ENCODE data around the gene NHLRC3.

Gene NHLRC3

DNA sequence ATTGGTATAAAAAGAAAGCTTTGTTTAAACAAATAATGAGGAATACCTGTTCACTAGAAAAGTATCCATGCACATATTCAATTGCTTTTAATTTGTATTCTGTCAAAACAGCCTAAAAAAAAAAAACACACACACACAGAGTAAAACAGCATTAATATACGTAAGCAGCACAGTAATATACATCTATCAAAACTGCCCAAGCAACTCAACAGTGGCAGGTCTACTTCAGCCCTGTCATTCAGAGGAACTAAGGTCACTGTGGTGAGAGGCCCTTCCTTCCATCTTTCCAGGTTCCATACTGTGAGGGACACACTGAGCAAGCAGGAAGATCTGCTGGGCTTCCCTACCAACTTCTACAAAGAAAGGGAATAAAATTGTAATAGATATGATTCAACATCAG lies 4.2 kb upstream of the NHLRC3 start:
- H3K4me3 ChIP-seq (ENCODE audit: low read length) = no peak overlapping the region
- no peak for DNase-seq (ENCODE audit: low read depth)
- TF ChIP-seq CTCF (IDR thresholded peaks at IDR 0.05; ENCODE audit: insufficient read depth, low read depth, low read length, missing control alignments) = no peak

DNA sequence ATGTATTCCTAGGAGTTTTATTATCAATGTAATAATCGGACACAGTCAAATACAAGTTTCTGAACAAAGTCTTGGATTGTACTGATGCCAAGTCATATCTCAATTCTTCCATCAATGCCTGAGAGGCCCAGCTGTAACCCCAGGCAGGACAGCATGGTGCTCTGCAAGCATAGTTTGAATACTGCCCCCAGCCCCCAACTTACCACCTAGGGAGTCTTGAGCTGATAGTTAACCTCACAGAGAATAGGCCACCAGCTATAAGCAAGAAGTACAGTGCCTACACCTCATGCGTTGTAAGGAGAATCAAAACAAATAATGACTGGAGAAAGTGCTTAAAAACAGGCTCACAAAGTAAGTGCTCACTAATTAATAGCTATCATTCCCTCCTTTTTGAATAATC lies 3.1 kb upstream of the NHLRC3 start:
- DNase-seq (ENCODE audit: low read depth) = no peak
- no peak for TF ChIP-seq CTCF (IDR thresholded peaks at IDR 0.05; ENCODE audit: insufficient read depth, low read depth, low read length, missing control alignments)
- peak overlapping the region; percentile 95 for H3K4me3 ChIP-seq (ENCODE audit: low read length)

DNA sequence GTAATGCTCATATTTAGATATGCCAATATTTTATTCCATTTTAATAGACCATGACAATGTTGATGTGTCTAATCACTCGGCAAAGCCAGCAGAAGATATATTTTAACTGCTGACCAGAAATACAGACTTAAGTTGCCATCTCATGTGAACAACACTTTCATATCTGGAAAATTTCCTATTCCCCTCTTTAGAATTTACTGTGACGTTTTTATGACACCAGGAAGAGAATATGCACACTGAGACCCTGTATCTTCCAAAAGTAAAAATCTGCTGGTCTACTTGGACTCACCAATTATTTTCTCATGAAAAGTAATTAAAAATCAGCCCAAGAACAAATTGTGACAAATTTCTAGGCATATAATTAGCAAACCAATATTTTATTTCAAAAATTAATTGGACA lies 2.5 kb upstream of the NHLRC3 start:
- DNase-seq (ENCODE audit: low read depth) = no peak
- no peak for TF ChIP-seq CTCF (IDR thresholded peaks at IDR 0.05; ENCODE audit: insufficient read depth, low read depth, low read length, missing control alignments)
- peak overlapping the region; percentile 95 for H3K4me3 ChIP-seq (ENCODE audit: low read length)

GRCh38 chr13:39036212-39036611 lies 2.0 kb upstream of the NHLRC3 start:
- peak overlapping the region; percentile 95 for H3K4me3 ChIP-seq (ENCODE audit: low read length)
- no peak for TF ChIP-seq CTCF (IDR thresholded peaks at IDR 0.05; ENCODE audit: insufficient read depth, low read depth, low read length, missing control alignments)
- peak; percentile 48 for DNase-seq (ENCODE audit: low read depth)

DNA sequence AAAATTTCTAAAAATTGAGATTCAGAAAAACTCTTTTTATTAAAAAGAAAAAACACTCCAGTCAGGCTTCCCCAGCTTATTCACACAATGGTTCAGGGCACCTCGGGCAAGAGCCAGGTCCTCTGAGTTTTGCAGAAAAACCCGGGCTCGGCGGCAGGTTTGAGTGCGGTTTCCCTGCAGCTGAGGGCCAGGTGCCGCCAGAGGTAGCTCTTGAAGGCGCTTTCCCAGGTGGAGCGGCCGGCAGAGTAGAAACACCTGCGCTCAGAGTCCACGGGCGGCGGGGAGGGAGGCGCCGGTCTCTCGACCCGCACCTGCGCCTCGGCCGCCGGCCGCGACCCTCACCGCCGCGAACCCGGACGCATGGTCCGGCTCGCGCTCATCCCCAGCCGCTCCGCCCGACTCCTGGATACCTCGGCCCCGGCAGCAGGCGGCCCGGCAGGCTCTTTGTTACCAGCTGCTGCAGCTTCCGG lies 811 bp upstream of the NHLRC3 start:
- H3K4me3 ChIP-seq (ENCODE audit: low read length) = peak overlapping the region; percentile 95
- peak; percentile 17 for TF ChIP-seq CTCF (IDR thresholded peaks at IDR 0.05; ENCODE audit: insufficient read depth, low read depth, low read length, missing control alignments)
- no peak for DNase-seq (ENCODE audit: low read depth)

DNA sequence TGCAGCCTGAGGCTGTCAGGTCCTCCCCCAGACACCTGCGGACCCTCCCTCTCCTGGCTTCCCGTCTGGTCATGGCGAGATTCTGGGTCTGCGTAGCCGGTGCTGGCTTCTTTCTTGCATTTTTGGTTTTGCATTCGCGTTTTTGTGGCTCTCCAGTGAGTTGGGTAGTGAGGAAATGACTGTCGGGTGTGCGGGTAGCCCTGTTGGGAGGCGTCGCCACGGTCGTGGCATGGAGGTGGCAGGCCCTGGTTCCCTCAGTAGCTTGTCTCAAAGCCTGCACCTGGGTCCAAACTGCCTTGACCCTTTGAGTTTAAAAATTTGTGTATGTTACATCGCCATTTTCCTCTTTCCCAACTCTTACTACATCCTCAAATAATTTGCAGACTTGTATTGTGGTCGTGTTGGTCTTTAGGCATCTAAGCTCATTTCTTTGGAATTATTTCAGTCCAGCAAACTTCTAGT lies 344 bp downstream of the NHLRC3 start:
- no peak for TF ChIP-seq CTCF (IDR thresholded peaks at IDR 0.05; ENCODE audit: insufficient read depth, low read depth, low read length, missing control alignments)
- H3K4me3 ChIP-seq (ENCODE audit: low read length) = peak overlapping the region; percentile 95
- DNase-seq (ENCODE audit: low read depth) = peak; percentile 35

DNA sequence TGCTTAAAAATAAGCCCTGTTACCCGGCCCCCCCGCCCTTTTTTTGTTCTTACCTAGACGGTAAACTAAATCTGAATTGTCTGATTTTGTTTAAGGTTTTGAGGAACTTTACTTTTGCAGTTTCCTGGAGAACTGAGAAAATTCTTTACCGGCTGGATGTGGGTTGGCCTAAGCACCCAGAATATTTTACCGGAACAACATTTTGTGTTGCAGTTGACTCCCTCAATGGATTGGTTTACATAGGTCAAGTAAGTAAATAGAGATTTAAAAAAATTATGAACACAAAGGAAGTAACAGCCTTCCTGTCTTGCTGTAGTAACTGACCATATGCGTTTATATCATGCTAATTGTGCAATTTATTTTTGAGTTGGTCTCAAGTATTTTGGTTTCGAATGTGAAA lies 785 bp downstream of the NHLRC3 start:
- no peak for TF ChIP-seq CTCF (IDR thresholded peaks at IDR 0.05; ENCODE audit: insufficient read depth, low read depth, low read length, missing control alignments)
- peak overlapping the region; percentile 95 for H3K4me3 ChIP-seq (ENCODE audit: low read length)
- no peak for DNase-seq (ENCODE audit: low read depth)

Measured in epithelial cell of esophagus (primary cell).